ENCODE data around the gene KIF23.

The KIF23 gene

DNA sequence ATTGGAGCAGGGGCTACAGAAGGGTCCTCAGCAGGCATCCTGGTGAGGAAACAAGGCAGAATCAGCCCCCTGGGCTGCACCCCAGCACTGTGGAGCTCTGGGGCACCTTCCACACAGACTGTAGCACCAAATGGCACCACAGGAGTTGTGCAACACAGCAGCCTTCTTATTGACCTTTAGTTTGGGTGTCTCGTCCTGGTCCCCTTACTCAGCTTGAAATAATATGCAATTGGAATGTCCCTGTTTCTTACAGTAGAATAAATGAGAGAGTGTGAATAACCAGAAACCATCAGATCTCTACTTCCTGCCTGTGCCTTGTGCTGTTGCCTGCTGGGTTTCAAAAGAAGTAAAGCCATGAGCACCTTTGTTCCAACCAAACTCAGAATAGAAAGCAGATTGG, 82.9 kb downstream of the KIF23 start:
- DNase-seq, result no peak

DNA sequence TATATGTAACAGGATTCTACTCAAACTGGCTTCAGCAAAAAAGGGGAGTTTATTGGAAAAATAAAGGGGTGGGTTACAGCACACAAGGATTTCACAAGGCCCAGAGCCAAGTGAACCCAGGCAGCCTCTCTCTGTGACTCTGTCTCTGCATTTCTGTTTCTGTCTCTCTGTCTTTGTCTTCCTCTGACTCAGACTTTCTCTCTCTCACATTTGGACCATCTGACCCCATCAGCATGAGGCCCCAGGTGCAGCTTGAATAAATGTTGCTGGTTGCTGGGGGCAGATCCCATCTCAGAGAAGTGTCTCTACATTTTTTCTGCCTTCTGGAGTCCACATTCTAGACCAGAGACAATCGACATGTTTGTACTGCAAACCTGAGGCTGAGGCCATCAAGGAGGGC, 83.5 kb downstream of the KIF23 start:
- no peak for DNase-seq

Measured in NCI-H2029 (cell line).